Vagina (tissue), 2 donors: ENCODE data around the gene PALM2AKAP2. TPM values are rescaled to one million over a fixed set of nuclear protein-coding genes. Genes with fewer than 3 reads are reported as not detected.
A peak's percentile ranks its signal among the peaks of the same experiment; 100 is the strongest.

Source experiments
- DNase-seq, 2 donors: peaks; one replicate each; pipeline ENCODE4 v3.0.0-alpha.2; 2017; ENCODE audit errors: extremely low spot score in 2 of 2
- H3K27ac ChIP-seq: fragments of 200-600 bp; sonication (generic); one replicate; pipeline ENCODE4 v1.5.1; 2019
- H3K27me3 ChIP-seq: fragments of 200-600 bp; sonication (generic); one replicate; pipeline ENCODE4 v1.5.1; 2019
- H3K36me3 ChIP-seq, 2 donors: fragments of 200-600 bp; sonication (generic); one replicate each; pipeline ENCODE4 v1.5.1; 2017 to 2019
- H3K4me1 ChIP-seq: fragments of 200-600 bp; sonication (generic); one replicate; pipeline ENCODE4 v1.5.1; 2019
- H3K4me3 ChIP-seq, 2 donors: fragments of 200-600 bp; sonication (generic); 1 replicate in 1 of 2; 2 replicates in 1 of 2; pipeline ENCODE4 v1.5.1; 2016 to 2019
- H3K9me3 ChIP-seq: fragments of 200-600 bp; sonication (generic); one replicate; pipeline ENCODE4 v1.5.1; 2019
- POLR2A ChIP-seq, 2 donors: fragments of 450-650 bp; IDR thresholded peaks; one replicate each; pipeline ENCODE4 v1.6.1; 2017; ENCODE audit warnings: antibody characterized with exemption in 2 of 2, mild to moderate bottlenecking in 2 of 2, moderate library complexity in 2 of 2
- POLR2AphosphoS5 ChIP-seq, 2 donors: sonication (generic); formaldehyde crosslinking; IDR thresholded peaks; one replicate each; pipeline ENCODE4 v1.9.0; 2017; ENCODE audit warnings: antibody characterized with exemption in 2 of 2, mild to moderate bottlenecking in 2 of 2, low read depth in 1 of 2; ENCODE audit not compliant: insufficient read depth in 1 of 2
- intact Hi-C: fragments of 100-400 bp; cut with DNase I; formaldehyde crosslinking; loops from one replicate; pipeline ENCODE4 v1.15.1; 2023
- total RNA-seq: library from RNA; depleted of rRNA; stranded (reverse); fragments of >200 nt; gene quantifications from one replicate; pipeline ENCODE4 v1.2.3, GENCODE V29; 2016
- TF ChIP-seq, protein P1 (sequence below), 3 experiments: fragments of 450-650 bp in 2 of 3; fragments of 200-600 bp in 1 of 3; sonication (generic) in 1 of 3; IDR thresholded peaks; one replicate each; pipeline ENCODE4 v1.5.1; 2017 to 2019; ENCODE audit warnings: antibody characterized with exemption in 3 of 3, mild to moderate bottlenecking in 2 of 3, moderate library complexity in 2 of 3

PALM2AKAP2 gene
- total RNA-seq, 1 donor from 2014 or later: 7.9 TPM

DNA sequence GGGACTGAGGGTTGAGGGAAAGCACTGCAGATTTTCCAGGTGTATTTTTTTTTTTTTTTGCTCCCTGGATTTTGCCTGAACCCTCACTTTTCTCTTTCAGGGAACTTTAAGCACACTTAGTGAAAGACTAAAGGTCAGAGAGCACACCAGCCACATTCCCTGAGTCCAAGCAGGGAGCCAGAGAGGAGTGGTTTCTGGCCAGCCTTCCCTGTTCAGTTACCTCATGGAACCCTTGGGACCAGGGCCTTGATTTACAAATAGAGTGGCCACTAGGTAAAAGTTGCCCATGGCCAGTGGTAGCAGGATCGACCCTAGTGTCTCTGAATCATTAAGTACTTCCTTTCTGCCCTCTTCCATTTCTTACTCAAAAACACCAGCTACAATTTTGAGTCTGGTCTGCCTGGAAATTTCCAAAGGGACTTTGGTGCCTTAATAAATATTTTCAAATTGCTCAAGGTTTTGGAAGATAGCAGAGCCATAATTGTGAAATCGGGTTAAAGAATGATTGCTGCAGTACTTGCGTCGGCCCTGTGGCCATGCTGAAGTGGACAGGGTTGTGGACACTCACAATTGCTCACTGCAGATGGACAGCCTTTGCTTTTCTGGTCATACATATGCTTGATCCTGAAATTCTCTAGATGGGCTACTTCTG, 14.5 kb downstream of the PALM2AKAP2 start:
- Histone ChIP-seq H3K27ac (peak overlapping the region; percentile 49), H3K9me3 (no peaks in the 10 kb centered on the region), H3K4me3 (no peak overlapping the region), H3K36me3 (no peaks in the 10 kb centered on the region), H3K4me1 (peaks cover 24% of the 10 kb centered on the region), H3K27me3 (no peaks in the 10 kb centered on the region)
- no peak for DNase-seq
- no peak for TF ChIP-seq POLR2AphosphoS5 (IDR thresholded peaks at IDR 0.05; ENCODE audit: insufficient read depth in 1 of 2, low read depth in 1 of 2)
- TF ChIP-seq, protein P1, sequence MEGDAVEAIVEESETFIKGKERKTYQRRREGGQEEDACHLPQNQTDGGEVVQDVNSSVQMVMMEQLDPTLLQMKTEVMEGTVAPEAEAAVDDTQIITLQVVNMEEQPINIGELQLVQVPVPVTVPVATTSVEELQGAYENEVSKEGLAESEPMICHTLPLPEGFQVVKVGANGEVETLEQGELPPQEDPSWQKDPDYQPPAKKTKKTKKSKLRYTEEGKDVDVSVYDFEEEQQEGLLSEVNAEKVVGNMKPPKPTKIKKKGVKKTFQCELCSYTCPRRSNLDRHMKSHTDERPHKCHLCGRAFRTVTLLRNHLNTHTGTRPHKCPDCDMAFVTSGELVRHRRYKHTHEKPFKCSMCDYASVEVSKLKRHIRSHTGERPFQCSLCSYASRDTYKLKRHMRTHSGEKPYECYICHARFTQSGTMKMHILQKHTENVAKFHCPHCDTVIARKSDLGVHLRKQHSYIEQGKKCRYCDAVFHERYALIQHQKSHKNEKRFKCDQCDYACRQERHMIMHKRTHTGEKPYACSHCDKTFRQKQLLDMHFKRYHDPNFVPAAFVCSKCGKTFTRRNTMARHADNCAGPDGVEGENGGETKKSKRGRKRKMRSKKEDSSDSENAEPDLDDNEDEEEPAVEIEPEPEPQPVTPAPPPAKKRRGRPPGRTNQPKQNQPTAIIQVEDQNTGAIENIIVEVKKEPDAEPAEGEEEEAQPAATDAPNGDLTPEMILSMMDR (IDR thresholded peaks at IDR 0.05): no peak
- no peak for TF ChIP-seq POLR2A (IDR thresholded peaks at IDR 0.05)
- intact Hi-C loops: no loop called here

GRCh38 chr9:109795613-109796012, 15.6 kb downstream of the PALM2AKAP2 start:
- Histone ChIP-seq H3K36me3 (no peaks in the 10 kb centered on the region), H3K4me1 (peaks cover 24% of the 10 kb centered on the region), H3K4me3 (no peak overlapping the region), H3K9me3 (no peaks in the 10 kb centered on the region), H3K27ac (no peak overlapping the region), H3K27me3 (no peaks in the 10 kb centered on the region)
- TF ChIP-seq POLR2AphosphoS5 (IDR thresholded peaks at IDR 0.05; ENCODE audit: insufficient read depth in 1 of 2, low read depth in 1 of 2) (no peak), POLR2A (IDR thresholded peaks at IDR 0.05) (no peak)
- TF ChIP-seq, protein P1 (IDR thresholded peaks at IDR 0.05): no peak
- no peak for DNase-seq
- intact Hi-C loops: no loop called here

DNA sequence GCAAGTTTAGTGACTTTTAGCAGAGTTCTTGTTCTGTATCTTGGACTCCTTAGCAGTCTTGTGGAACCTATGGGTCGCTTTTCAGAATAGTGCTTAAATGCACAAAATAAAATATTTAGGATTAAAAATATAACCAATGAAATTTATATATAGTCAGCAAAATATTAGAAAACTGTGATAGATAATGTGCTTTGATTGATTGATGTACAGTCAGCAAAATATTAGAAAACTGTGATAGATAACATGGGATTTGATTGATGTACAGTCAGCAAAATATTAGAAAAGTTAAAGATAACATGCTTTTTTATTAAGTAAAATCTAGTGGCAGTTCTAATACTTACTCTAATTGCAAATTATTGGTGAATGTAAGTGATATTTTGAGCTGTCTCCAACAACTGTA, 16.1 kb downstream of the PALM2AKAP2 start:
- TF ChIP-seq POLR2AphosphoS5 (IDR thresholded peaks at IDR 0.05; ENCODE audit: insufficient read depth in 1 of 2, low read depth in 1 of 2) (no peak), POLR2A (IDR thresholded peaks at IDR 0.05) (no peak)
- TF ChIP-seq, protein P1 (IDR thresholded peaks at IDR 0.05): no peak

GRCh38 chr9:109797006-109797405, 17.0 kb downstream of the PALM2AKAP2 start:
- no peak for TF ChIP-seq POLR2AphosphoS5 (IDR thresholded peaks at IDR 0.05; ENCODE audit: insufficient read depth in 1 of 2, low read depth in 1 of 2)
- no peak for TF ChIP-seq POLR2A (IDR thresholded peaks at IDR 0.05)
- TF ChIP-seq, protein P1 (IDR thresholded peaks at IDR 0.05): no peak
- H3K4me3 ChIP-seq: no peak overlapping the region
- no peaks in the 10 kb centered on the region for H3K27me3 ChIP-seq
- H3K36me3 ChIP-seq: no peaks in the 10 kb centered on the region
- no peaks in the 10 kb centered on the region for H3K9me3 ChIP-seq
- DNase-seq: no peak
- intact Hi-C loops: no loop called here
- H3K4me1 ChIP-seq: peaks cover 24% of the 10 kb centered on the region
- H3K27ac ChIP-seq: no peak overlapping the region

More for the DNA sequence above, 16.1 kb downstream of the PALM2AKAP2 start:
- Histone ChIP-seq H3K4me3 (no peak overlapping the region), H3K4me1 (peaks cover 24% of the 10 kb centered on the region), H3K9me3 (no peaks in the 10 kb centered on the region), H3K27ac (no peak overlapping the region), H3K27me3 (no peaks in the 10 kb centered on the region), H3K36me3 (no peaks in the 10 kb centered on the region)
- intact Hi-C loops: no loop called here
- no peak for DNase-seq

GRCh38 chr9:109797509-109797908, 17.5 kb downstream of the PALM2AKAP2 start:
- Histone ChIP-seq H3K9me3 (no peaks in the 10 kb centered on the region), H3K27me3 (no peaks in the 10 kb centered on the region), H3K4me3 (no peak overlapping the region), H3K27ac (no peak overlapping the region), H3K4me1 (peaks cover 19% of the 10 kb centered on the region), H3K36me3 (no peaks in the 10 kb centered on the region)
- TF ChIP-seq, protein P1 (IDR thresholded peaks at IDR 0.05): no peak
- TF ChIP-seq POLR2AphosphoS5 (IDR thresholded peaks at IDR 0.05; ENCODE audit: insufficient read depth in 1 of 2, low read depth in 1 of 2) (no peak), POLR2A (IDR thresholded peaks at IDR 0.05) (no peak)
- intact Hi-C loops: no loop called here
- no peak for DNase-seq
